IMR-90 (cell line): ENCODE results near the gene BANF1. TPM values are rescaled to one million over a fixed set of nuclear protein-coding genes. Genes with fewer than 3 reads are reported as not detected.

ENCODE experiments used
- ATAC-seq: fragments of 200-7000 bp; cut with Tn5 transposase; 2 replicates; pipeline ENCODE4 v1.9.1; 2020; ENCODE audit warnings: low read depth, mild to moderate bottlenecking, moderate library complexity
- BruUV-seq: library from RNA; stranded (reverse); fragments of 400-500 nt; replicated peaks from 2 replicates; lab custom pipeline; 2021; lab: Mats Ljungman, UMichigan
- CTCF ChIA-PET: fragments of 300-600 bp; formaldehyde crosslinking; extraction: SDS; loops from one replicate; lab custom pipeline; 2021; ENCODE audit warnings: antibody characterized with exemption; lab: Yijun Ruan, JAX
- POLR2A ChIA-PET: fragments of 300-600 bp; sonication (Branson Sonifier 250); formaldehyde crosslinking; loops from one replicate; lab custom pipeline; 2022; ENCODE audit warnings: antibody characterized with exemption; ENCODE audit not compliant: unreplicated experiment; lab: Charles Lee
- DNase-seq: peaks from one replicate; pipeline ENCODE4 v3.0.0; 2013
- H2AFZ ChIP-seq: replicated peaks from 2 replicates; pipeline ENCODE3; 2013; ENCODE audit warnings: low read length, mild to moderate bottlenecking; ENCODE audit not compliant: poor library complexity
- H2AK5ac ChIP-seq: 2 replicates; pipeline ENCODE4 v1.6.1; 2013; ENCODE audit warnings: low read depth, low read length, inconsistent platforms
- H2AK9ac ChIP-seq: replicated peaks from 2 replicates; pipeline ENCODE3; 2013; ENCODE audit warnings: mild to moderate bottlenecking, low read depth, low read length, moderate library complexity; ENCODE audit not compliant: poor library complexity
- H2BK120ac ChIP-seq: 2 replicates; pipeline ENCODE4 v1.6.1; 2013; ENCODE audit warnings: low read depth, low read length, inconsistent platforms
- H2BK15ac ChIP-seq: 3 replicates; pipeline ENCODE4 v1.6.1; 2013; ENCODE audit warnings: low read depth, low read length, inconsistent platforms
- H2BK20ac ChIP-seq: 2 replicates; pipeline ENCODE4 v1.6.1; 2013; ENCODE audit warnings: low read depth, mild to moderate bottlenecking, inconsistent platforms, low read length, moderate library complexity
- H2BK5ac ChIP-seq: 2 replicates; pipeline ENCODE4 v1.6.1; 2013; ENCODE audit warnings: mild to moderate bottlenecking, low read depth, low read length, inconsistent platforms; ENCODE audit not compliant: poor library complexity, severe bottlenecking
- H3K14ac ChIP-seq: replicated peaks from 2 replicates; pipeline ENCODE4 v1.6.1; 2013; ENCODE audit warnings: low read depth, low read length, inconsistent platforms
- H3K18ac ChIP-seq: 2 replicates; pipeline ENCODE4 v1.6.1; 2013; ENCODE audit warnings: low read depth, low read length, control low read depth
- H3K23ac ChIP-seq: 2 replicates; pipeline ENCODE4 v1.6.1; 2013; ENCODE audit warnings: low read depth, low read length, inconsistent platforms
- H3K27ac ChIP-seq: 2 replicates; pipeline ENCODE4 v1.5.1; 2013; ENCODE audit warnings: mild to moderate bottlenecking, control low read depth, low read length; ENCODE audit not compliant: insufficient read depth
- H3K27me3 ChIP-seq: 2 replicates; pipeline ENCODE4 v1.6.1; 2013; ENCODE audit warnings: low read length; ENCODE audit not compliant: control insufficient read depth, insufficient read depth
- H3K36me3 ChIP-seq: 2 replicates; pipeline ENCODE4 v1.6.1; 2013; ENCODE audit warnings: low read length, mixed read lengths; ENCODE audit not compliant: control insufficient read depth, insufficient read depth
- H3K4ac ChIP-seq: 2 replicates; pipeline ENCODE4 v1.6.1; 2013; ENCODE audit warnings: low read depth, low read length, inconsistent platforms
- H3K4me1 ChIP-seq: 2 replicates; pipeline ENCODE4 v1.6.1; 2013; ENCODE audit warnings: low read length, mixed read lengths; ENCODE audit not compliant: control insufficient read depth, insufficient read depth
- H3K4me2 ChIP-seq: 2 replicates; pipeline ENCODE4 v1.6.1; 2013; ENCODE audit warnings: low read depth, mild to moderate bottlenecking, control low read depth, low read length, moderate library complexity
- H3K4me3 ChIP-seq: 2 replicates; pipeline ENCODE4 v1.5.1; 2013; ENCODE audit warnings: low read depth, mild to moderate bottlenecking, control low read depth, low read length, moderate library complexity; ENCODE audit not compliant: insufficient read depth
- H3K56ac ChIP-seq: 2 replicates; pipeline ENCODE4 v1.6.1; 2013; ENCODE audit warnings: low read length, inconsistent platforms; ENCODE audit not compliant: insufficient read depth; ENCODE audit errors: extremely low read depth
- H3K79me1 ChIP-seq, 2 experiments: 2 replicates each; pipeline ENCODE4 v1.6.1; 2013; ENCODE audit warnings: low read length in 2 of 2, inconsistent platforms in 1 of 2, low read depth in 1 of 2
- H3K9ac ChIP-seq: 2 replicates; pipeline ENCODE4 v1.6.1; 2013; ENCODE audit warnings: low read depth, low read length, control low read depth
- H3K9me1 ChIP-seq: 2 replicates; pipeline ENCODE4 v1.6.1; 2013; ENCODE audit warnings: low read length, inconsistent platforms; ENCODE audit not compliant: insufficient read depth
- H3K9me3 ChIP-seq: 2 replicates; pipeline ENCODE4 v1.6.1; 2013; ENCODE audit warnings: low read length; ENCODE audit not compliant: control insufficient read depth, insufficient read depth
- H4K20me1 ChIP-seq: 2 replicates; pipeline ENCODE4 v1.6.1; 2013; ENCODE audit warnings: low read length, inconsistent platforms; ENCODE audit not compliant: insufficient read depth
- H4K5ac ChIP-seq: 2 replicates; pipeline ENCODE4 v1.6.1; 2013; ENCODE audit warnings: mild to moderate bottlenecking, low read depth, low read length, control low read depth
- H4K8ac ChIP-seq, 2 experiments: 2 replicates each; pipeline ENCODE4 v1.6.1; 2013; ENCODE audit warnings: low read depth in 2 of 2, low read length in 2 of 2, control low read depth in 1 of 2, inconsistent platforms in 1 of 2
- H4K91ac ChIP-seq: 2 replicates; pipeline ENCODE4 v1.6.1; 2013; ENCODE audit warnings: low read depth, low read length, inconsistent platforms; ENCODE audit not compliant: insufficient read depth
- MAFK ChIP-seq: IDR thresholded peaks from 2 replicates; pipeline ENCODE4 v1.6.1; 2012; ENCODE audit warnings: low read depth, low read length, improper control_type of control experiment
- WGBS, 2 experiments: methylation state at CpG; one replicate each; pipeline versions ENCODE4 v1.1.5 to v1.1.7; 2013; ENCODE audit warnings: missing lambda C conversion rate in 2 of 2; ENCODE audit not compliant: insufficient read length in 1 of 2; ENCODE audit errors: extremely low coverage in 2 of 2; 5-methylcytosine and 5-hydroxymethylcytosine counted together
- dilution Hi-C: fragments of 300-500 bp; cut with HindIII; formaldehyde crosslinking; loops from one replicate; pipeline ENCODE4 v1.14.3; 2018; ENCODE audit warnings: low sequenced_read_pairs; ENCODE audit not compliant: unreplicated experiment
- in situ Hi-C: fragments of 300-500 bp; cut with MboI; formaldehyde crosslinking; loops from 3 replicates; pipeline ENCODE4 v1.14.3; 2019; ENCODE audit warnings: low sequenced_read_pairs, inconsistent platforms, mixed read lengths
- intact Hi-C: fragments of 100-400 bp; cut with micrococcal nuclease; formaldehyde crosslinking; loops from 2 replicates; pipeline ENCODE4 v1.10.0; 2022
- polyA plus RNA-seq, 3 experiments: library from polyadenylated mRNA; depleted of rRNA; stranded (reverse); fragments of >200 nt; gene quantifications; 2 replicates each; pipeline ENCODE4 v1.2.3, GENCODE V29; 2012; ENCODE audit warnings: low replicate concordance in 1 of 3
- total RNA-seq: library from RNA; depleted of rRNA; stranded (reverse); fragments of >200 nt; gene quantifications from 2 replicates; pipeline ENCODE4 v1.2.3, GENCODE V29; 2012

Gene BANF1
- total and polyA plus RNA-seq, 2 of the 4 experiments (the other 2 are of a cell fraction): 36.6 to 242 TPM

GRCh38 chr11:65973439-65974110 lies 28.7 kb upstream of the BANF1 start:
- no peak overlapping the region for H3K56ac ChIP-seq
- no peaks in the 10 kb centered on the region for H3K27me3 ChIP-seq
- no peak overlapping the region for H2AFZ ChIP-seq
- DNase-seq (peak; percentile 76), ATAC-seq (peak; percentile 74)
- H3K36me3 ChIP-seq: peaks cover 43% of the 10 kb centered on the region
- H2AK9ac ChIP-seq: peak overlapping the region; percentile 15
- ChIA-PET POLR2A (no interaction called here), CTCF (interaction anchor here (0.6 kb wide), 1 partner anchor 16 kb away, joined by 3 read pairs; no protein-coding TSS in a partner anchor)
- no peak overlapping the region for H2BK5ac ChIP-seq
- no peak for TF ChIP-seq MAFK
- H3K4me2 ChIP-seq: no peak overlapping the region
- H3K9me1 ChIP-seq: no peaks in the 10 kb centered on the region
- no peak overlapping the region for H3K4me3 ChIP-seq
- no peak overlapping the region for H3K14ac ChIP-seq
- no peak overlapping the region for H3K23ac ChIP-seq
- intact Hi-C loops: no loop called here
- no peak overlapping the region for H4K8ac ChIP-seq
- H3K18ac ChIP-seq: no peak overlapping the region
- no CpG with 5 or more reads among the region's 13 CpGs for WGBS, 2 experiments
- H2BK120ac ChIP-seq: no peak overlapping the region
- no peak overlapping the region for H2AK5ac ChIP-seq
- H2BK20ac ChIP-seq: no peak overlapping the region
- H3K4ac ChIP-seq: no peak overlapping the region
- H4K5ac ChIP-seq: no peak overlapping the region
- H3K9ac ChIP-seq: no peak overlapping the region
- in situ Hi-C loops: no loop called here
- no peaks in the 10 kb centered on the region for H4K20me1 ChIP-seq
- no peak overlapping the region for H3K27ac ChIP-seq
- BruUV-seq: no TSS peak
- no peaks in the 10 kb centered on the region for H3K9me3 ChIP-seq
- H2BK15ac ChIP-seq: no peak overlapping the region
- dilution Hi-C loops: no loop called here
- peaks cover 5 to 27% of the 10 kb centered on the region in 2 experiments for H3K79me1 ChIP-seq
- no peak overlapping the region for H4K91ac ChIP-seq
- 0 out of 2 replicates have a peak, but pooled peaks cover 2% of the 10 kb centered on the region for H3K4me1 ChIP-seq
